HFF-Myc (cell line): ENCODE data around the gene FRMPD1.

Experiments
- DNase-seq: peaks from one replicate; pipeline ENCODE4 v3.0.0-alpha.2; 2011; ENCODE audit warnings: low read depth; ENCODE audit errors: extremely low read depth
- H3K4me3 ChIP-seq: replicated peaks from 2 replicates; pipeline ENCODE4 v1.5.1; 2011; ENCODE audit warnings: low read depth, mild to moderate bottlenecking, control low read depth, low read length
- TF ChIP-seq, protein P1 (sequence below): IDR thresholded peaks from 2 replicates; pipeline ENCODE4 v1.5.1; 2012; ENCODE audit warnings: mild to moderate bottlenecking, low read depth, low read length, control low read depth; ENCODE audit errors: missing control alignments

FRMPD1 gene

DNA sequence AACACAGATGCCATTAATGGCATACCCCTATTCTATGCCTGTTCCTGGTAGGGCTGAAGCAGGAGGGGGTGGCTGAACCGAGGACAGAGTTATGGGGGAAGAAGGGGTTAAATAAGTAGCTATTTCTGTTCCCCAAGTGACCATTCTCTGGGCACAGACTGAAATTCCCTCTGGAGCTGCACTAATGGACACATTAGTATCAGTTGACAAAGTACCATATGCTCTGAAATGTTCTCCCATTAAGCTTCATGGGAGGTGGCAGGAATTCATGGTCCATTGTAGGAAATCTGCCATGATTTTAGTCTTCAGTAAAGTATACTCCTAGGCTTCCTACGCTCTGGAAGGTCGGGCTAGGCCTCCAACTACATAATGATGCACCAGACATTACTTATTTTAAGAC, 10.5 kb upstream of the FRMPD1 start:
- H3K4me3 ChIP-seq: no peak overlapping the region
- DNase-seq: no peak
- TF ChIP-seq, protein P1, sequence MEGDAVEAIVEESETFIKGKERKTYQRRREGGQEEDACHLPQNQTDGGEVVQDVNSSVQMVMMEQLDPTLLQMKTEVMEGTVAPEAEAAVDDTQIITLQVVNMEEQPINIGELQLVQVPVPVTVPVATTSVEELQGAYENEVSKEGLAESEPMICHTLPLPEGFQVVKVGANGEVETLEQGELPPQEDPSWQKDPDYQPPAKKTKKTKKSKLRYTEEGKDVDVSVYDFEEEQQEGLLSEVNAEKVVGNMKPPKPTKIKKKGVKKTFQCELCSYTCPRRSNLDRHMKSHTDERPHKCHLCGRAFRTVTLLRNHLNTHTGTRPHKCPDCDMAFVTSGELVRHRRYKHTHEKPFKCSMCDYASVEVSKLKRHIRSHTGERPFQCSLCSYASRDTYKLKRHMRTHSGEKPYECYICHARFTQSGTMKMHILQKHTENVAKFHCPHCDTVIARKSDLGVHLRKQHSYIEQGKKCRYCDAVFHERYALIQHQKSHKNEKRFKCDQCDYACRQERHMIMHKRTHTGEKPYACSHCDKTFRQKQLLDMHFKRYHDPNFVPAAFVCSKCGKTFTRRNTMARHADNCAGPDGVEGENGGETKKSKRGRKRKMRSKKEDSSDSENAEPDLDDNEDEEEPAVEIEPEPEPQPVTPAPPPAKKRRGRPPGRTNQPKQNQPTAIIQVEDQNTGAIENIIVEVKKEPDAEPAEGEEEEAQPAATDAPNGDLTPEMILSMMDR: no peak

DNA sequence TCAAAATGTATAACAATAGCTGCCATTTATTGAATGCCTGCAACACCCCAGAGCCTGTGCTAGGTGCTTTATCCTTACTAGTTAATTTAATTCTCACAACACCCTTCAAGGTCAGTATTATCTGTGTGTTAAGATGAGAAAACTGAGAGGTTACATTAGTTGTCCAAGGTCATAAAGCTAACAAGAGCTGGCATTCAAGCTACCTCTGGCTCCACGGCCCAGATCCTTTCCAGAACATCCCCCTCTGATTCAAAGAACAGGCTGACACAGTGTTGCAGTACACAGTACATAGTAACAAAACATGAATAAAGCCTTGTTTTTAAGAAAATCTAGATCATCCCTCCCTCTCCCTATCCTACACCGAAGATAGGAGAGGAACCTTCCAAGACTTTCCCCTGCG, 9.4 kb upstream of the FRMPD1 start:
- TF ChIP-seq, protein P1: no peak
- no peak overlapping the region for H3K4me3 ChIP-seq
- DNase-seq: no peak

GRCh38 chr9:37643214-37643613, 7.5 kb upstream of the FRMPD1 start:
- no peak for DNase-seq
- H3K4me3 ChIP-seq: no peak overlapping the region
- TF ChIP-seq, protein P1: no peak

DNA sequence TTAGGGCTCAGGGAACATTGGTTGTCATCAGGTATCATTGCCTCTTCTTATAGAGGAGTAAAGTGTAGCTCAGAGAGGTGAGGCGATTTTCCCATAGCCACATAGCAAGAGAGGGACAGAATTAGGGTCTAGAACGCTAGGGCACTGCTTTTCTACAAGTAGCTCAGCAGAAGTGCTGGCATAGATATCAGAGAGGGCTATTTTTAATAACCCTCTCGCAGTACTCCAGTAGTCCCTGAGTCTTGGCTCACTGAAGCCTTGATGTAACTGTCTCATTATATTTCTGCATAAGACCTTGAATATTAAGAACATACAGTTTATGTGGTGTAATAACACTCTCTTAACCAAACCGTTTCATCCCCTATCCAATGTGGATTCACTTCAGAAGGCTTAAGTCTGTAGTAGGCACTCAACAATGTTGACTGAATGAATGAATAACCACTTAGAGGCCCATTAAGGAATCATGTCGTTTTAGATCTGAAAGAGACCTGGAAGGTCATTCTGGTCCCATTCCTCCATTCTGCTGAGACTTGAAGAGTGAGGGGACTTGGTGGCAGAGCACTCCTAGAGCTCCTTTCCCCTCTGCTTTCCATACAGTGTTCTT, 4.7 kb upstream of the FRMPD1 start:
- no peak for DNase-seq
- TF ChIP-seq, protein P1: no peak
- H3K4me3 ChIP-seq: no peak overlapping the region

DNA sequence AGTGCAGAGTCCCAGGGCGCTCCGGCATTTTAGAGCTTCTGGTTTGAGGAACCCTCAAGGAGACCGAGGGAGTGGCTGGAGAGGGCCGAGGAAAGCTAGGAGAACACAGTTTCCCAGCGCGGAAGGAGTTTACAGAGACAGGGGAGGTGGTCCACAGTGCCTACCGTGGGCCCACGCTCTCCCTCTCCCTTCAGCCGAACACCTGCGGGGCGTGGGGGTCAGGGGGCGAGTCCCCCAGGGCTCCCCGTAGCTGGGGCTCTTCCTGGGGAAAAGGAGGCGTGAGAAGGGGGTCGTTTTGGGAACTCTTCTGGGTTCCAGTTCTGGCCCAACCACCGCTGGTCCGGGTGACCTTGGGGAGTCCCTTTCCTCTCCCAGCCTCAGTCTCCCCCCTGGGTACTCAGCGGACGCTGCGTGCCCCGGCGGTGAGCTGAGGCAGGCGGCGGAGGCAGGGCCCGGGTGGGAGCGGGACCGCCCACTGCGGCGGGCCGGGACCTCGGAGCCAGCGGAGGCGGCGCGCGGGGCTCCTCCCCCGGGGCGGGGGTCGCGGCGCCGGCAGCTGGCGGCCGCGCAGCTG, 368 bp upstream of the FRMPD1 start:
- TF ChIP-seq, protein P1: no peak
- no peak for DNase-seq
- H3K4me3 ChIP-seq: no peak overlapping the region

DNA sequence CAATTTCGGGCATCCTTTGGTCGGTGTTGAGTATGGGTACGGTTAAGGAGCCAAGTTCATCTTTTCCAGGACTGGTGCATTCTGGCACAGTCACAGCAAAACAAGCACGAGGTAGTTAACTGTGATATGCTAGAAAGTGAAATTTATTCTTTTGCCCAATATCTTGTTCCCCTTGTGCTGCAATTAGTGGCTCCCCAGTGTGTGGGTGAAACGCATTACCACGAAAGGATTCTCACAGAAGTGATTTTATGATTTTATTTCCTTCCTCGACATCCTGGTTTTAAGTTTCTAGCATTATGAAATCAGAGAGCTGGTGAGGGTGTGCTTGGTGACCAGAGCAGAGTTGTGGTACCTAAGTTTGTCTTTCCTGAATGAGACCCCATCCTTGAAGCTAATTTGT, 1.5 kb downstream of the FRMPD1 start:
- DNase-seq: no peak
- TF ChIP-seq, protein P1: no peak
- no peak overlapping the region for H3K4me3 ChIP-seq

DNA sequence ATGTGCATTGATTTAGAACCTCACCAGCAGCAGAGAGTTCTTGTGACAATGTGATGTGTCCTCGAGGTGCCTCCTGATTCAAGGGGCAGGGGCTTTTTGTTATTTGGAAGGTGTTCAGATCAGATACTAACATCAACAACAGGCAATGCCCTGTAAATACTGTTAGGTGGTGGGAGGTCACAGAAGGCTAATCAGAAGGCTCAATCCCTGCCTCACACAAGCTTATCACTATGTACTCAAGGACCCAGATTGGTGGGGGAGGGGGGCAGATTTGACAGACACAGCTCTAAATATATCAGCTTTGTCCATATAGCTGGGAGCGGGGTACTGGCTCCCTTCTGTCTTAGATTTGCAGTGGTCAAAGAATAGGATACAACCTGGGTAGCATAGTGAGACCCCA, 2.6 kb downstream of the FRMPD1 start:
- H3K4me3 ChIP-seq: no peak overlapping the region
- TF ChIP-seq, protein P1: no peak
- no peak for DNase-seq
